Measurements from ENCODE around the gene SLC13A5. TPM values are rescaled to one million over a fixed set of nuclear protein-coding genes. Genes with fewer than 3 reads are reported as not detected.
A peak's percentile ranks its signal among the peaks of the same experiment; 100 is the strongest.

Gene SLC13A5
- total RNA-seq (2021; ENCODE audit: unreplicated experiment) = 0.07 TPM
- 0.07 and 0.27 TPM in 2 replicates for polyA plus RNA-seq (2012)
- Bru-seq, nascent RNA = percentile 7 among the genes with signal in this experiment
- not detected for BruChase-seq, experiment 1, labeled RNA remaining after a 6-hour chase
- BruChase-seq, experiment 2, labeled RNA remaining after a 2-hour chase = percentile 9 among the genes with signal in this experiment
- long read RNA-seq = 0 reads

- TF ChIP-seq POLR2AphosphoS5 (IDR thresholded peaks at IDR 0.05; ENCODE audit: low read depth, low read length) (no peak), CBX3 (IDR thresholded peaks at IDR 0.05; ENCODE audit: low read depth) (no peak), EZH2 (IDR thresholded peaks at IDR 0.05) (no peak), CEBPB (IDR thresholded peaks at IDR 0.05; ENCODE audit: low read depth) (no peak), SRF (IDR thresholded peaks at IDR 0.05; ENCODE audit: low read depth) (no peak), ELF1 (IDR thresholded peaks at IDR 0.05; ENCODE audit: borderline replicate concordance, low read depth) (no peak), JUND (IDR thresholded peaks at IDR 0.05) (no peak), TCF7L2 (IDR thresholded peaks at IDR 0.05; ENCODE audit: borderline replicate concordance, extremely low read depth, insufficient read depth, insufficient read length) (no peak), ZBTB33 (IDR thresholded peaks at IDR 0.05; ENCODE audit: extremely low read depth, insufficient replicate concordance, low read length) (no peak), RAD21 (IDR thresholded peaks at IDR 0.05; ENCODE audit: low read depth) (no peak), SIN3A (IDR thresholded peaks at IDR 0.05; ENCODE audit: low read depth) (no peak), EZH2phosphoT487 (IDR thresholded peaks at IDR 0.05; ENCODE audit: borderline replicate concordance) (no peak), YY1 (IDR thresholded peaks at IDR 0.05; ENCODE audit: extremely low read depth, insufficient replicate concordance, low read depth, low read length) (no peak), ZNF274 (IDR thresholded peaks at IDR 0.05; ENCODE audit: low read depth, low read length) (no peak), MAX (IDR thresholded peaks at IDR 0.05) (no peak), SP1 (IDR thresholded peaks at IDR 0.05; ENCODE audit: low read depth) (no peak), CTCF (IDR thresholded peaks at IDR 0.05 in 2 of 3, conservative IDR thresholded peaks at IDR 0.05 in 1 of 3; ENCODE audit: borderline replicate concordance in 1 of 3, insufficient read depth in 1 of 3, low read depth in 2 of 3, low read length in 2 of 3) (no peak)
- TF ChIP-seq, protein P1, sequence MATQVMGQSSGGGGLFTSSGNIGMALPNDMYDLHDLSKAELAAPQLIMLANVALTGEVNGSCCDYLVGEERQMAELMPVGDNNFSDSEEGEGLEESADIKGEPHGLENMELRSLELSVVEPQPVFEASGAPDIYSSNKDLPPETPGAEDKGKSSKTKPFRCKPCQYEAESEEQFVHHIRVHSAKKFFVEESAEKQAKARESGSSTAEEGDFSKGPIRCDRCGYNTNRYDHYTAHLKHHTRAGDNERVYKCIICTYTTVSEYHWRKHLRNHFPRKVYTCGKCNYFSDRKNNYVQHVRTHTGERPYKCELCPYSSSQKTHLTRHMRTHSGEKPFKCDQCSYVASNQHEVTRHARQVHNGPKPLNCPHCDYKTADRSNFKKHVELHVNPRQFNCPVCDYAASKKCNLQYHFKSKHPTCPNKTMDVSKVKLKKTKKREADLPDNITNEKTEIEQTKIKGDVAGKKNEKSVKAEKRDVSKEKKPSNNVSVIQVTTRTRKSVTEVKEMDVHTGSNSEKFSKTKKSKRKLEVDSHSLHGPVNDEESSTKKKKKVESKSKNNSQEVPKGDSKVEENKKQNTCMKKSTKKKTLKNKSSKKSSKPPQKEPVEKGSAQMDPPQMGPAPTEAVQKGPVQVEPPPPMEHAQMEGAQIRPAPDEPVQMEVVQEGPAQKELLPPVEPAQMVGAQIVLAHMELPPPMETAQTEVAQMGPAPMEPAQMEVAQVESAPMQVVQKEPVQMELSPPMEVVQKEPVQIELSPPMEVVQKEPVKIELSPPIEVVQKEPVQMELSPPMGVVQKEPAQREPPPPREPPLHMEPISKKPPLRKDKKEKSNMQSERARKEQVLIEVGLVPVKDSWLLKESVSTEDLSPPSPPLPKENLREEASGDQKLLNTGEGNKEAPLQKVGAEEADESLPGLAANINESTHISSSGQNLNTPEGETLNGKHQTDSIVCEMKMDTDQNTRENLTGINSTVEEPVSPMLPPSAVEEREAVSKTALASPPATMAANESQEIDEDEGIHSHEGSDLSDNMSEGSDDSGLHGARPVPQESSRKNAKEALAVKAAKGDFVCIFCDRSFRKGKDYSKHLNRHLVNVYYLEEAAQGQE (IDR thresholded peaks at IDR 0.05; ENCODE audit: low read depth) = no peak
- no peak within 1 kb of the TSS for H3K4me3 ChIP-seq (replicated peaks in 1 of 2; ENCODE audit: low read depth in 1 of 2, low read length in 2 of 2)
- ChIA-PET RAD21 (ENCODE audit: low non-redundant PET in 1 of 2, low total read pairs in 2 of 2, uncharacterized antibody in 2 of 2, unreplicated experiment in 2 of 2) (no interaction called here), CTCF (interaction anchor here (3.1 kb wide), 1 partner anchor 12 kb away, joined by 10 read pairs; no protein-coding TSS in a partner anchor), POLR2A (interaction anchor here (0.5 kb wide), 1 partner anchor 254 kb away, joined by 3 read pairs; no protein-coding TSS in a partner anchor)
- no peaks in the 10 kb centered on the region for H3K9me3 ChIP-seq (ENCODE audit: control insufficient read depth in 1 of 2, insufficient read depth in 1 of 2, low read depth in 1 of 2, low read length in 2 of 2)
- no peaks in the 10 kb centered on the region for H4K20me1 ChIP-seq (ENCODE audit: insufficient read depth)
- no peak within 1 kb of the TSS for H3K27ac ChIP-seq (ENCODE audit: low read depth, low read length)
- peak; percentile 58 for ATAC-seq
- BruUV-seq (replicated peaks) = no TSS peak
- peaks cover 8% of the 10 kb centered on the region in 2 experiments; a peak in 3 of 4 replicates for H3K4me1 ChIP-seq (ENCODE audit: control insufficient read depth in 1 of 2, insufficient read depth in 2 of 2, low read length in 2 of 2)
- H3K79me2 ChIP-seq (ENCODE audit: insufficient read depth, low read length) = no peaks in the 10 kb centered on the region
- DNase-seq (ENCODE audit: low read depth, low spot score) = no peak
- H3K4me2 ChIP-seq (ENCODE audit: low read length) = 0 out of 2 replicates have a peak within 1 kb of the TSS, but pooled peaks have one; percentile 12
- no peaks in the 10 kb centered on the region for H3K27me3 ChIP-seq (ENCODE audit: insufficient read depth, low read length)
- H3K36me3 ChIP-seq (ENCODE audit: control insufficient read depth in 1 of 2, insufficient read depth in 2 of 2, low read length in 2 of 2) = no peaks in the 10 kb centered on the region
- intact Hi-C loops (cut with micrococcal nuclease) = no loop called here
- H3K9me2 ChIP-seq (ENCODE audit: insufficient read depth) = no peaks in the 10 kb centered on the region
- H3K9ac ChIP-seq (ENCODE audit: low read length) = no peak within 1 kb of the TSS
- no peak within 1 kb of the TSS for H2AFZ ChIP-seq (ENCODE audit: low read depth, low read length, poor library complexity, severe bottlenecking)
Observed at GRCh38 chr17:6713130-6713917, at the start of gene SLC13A5. SLC13A5 (minus strand) TSS chr17:6713369; CDS start chr17:6713333, 36 bp downstream.
